ENCODE measurements around the gene GLDC.

- TF ChIP-seq POLR2A (IDR thresholded peaks at IDR 0.05; ENCODE audit: extremely low read depth, insufficient read length) (no peak), MYC (IDR thresholded peaks at IDR 0.05; ENCODE audit: low read depth, low read length) (no peak)
- TF ChIP-seq, protein P1, sequence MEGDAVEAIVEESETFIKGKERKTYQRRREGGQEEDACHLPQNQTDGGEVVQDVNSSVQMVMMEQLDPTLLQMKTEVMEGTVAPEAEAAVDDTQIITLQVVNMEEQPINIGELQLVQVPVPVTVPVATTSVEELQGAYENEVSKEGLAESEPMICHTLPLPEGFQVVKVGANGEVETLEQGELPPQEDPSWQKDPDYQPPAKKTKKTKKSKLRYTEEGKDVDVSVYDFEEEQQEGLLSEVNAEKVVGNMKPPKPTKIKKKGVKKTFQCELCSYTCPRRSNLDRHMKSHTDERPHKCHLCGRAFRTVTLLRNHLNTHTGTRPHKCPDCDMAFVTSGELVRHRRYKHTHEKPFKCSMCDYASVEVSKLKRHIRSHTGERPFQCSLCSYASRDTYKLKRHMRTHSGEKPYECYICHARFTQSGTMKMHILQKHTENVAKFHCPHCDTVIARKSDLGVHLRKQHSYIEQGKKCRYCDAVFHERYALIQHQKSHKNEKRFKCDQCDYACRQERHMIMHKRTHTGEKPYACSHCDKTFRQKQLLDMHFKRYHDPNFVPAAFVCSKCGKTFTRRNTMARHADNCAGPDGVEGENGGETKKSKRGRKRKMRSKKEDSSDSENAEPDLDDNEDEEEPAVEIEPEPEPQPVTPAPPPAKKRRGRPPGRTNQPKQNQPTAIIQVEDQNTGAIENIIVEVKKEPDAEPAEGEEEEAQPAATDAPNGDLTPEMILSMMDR (IDR thresholded peaks at IDR 0.05; ENCODE audit: low read depth, low read length), result no peak
- TF ChIP-seq, protein P2, sequence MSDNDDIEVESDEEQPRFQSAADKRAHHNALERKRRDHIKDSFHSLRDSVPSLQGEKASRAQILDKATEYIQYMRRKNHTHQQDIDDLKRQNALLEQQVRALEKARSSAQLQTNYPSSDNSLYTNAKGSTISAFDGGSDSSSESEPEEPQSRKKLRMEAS (IDR thresholded peaks at IDR 0.05; ENCODE audit: low read depth, low read length), result no peak
Observed at GRCh38 chr9:6656614-6657300, 11.2 kb upstream of the GLDC start.
